RWPE2 (cell line): ENCODE measurements around the gene FAM32A.

Experiments used
- ATAC-seq: fragments of 200-7000 bp; cut with Tn5 transposase; 3 replicates; pipeline ENCODE4 v1.9.1; 2021; ENCODE audit warnings: low read depth
- DNase-seq: peaks from one replicate; pipeline ENCODE4 v3.0.0-alpha.2; 2020; ENCODE audit warnings: low spot score
- H3K27ac ChIP-seq: fragments of 450-650 bp; 2 replicates; pipeline ENCODE4 v1.5.1; 2017; ENCODE audit warnings: mild to moderate bottlenecking; ENCODE audit not compliant: poor library complexity, severe bottlenecking
- H3K27me3 ChIP-seq: fragments of 250-450 bp; sonication (Bioruptor Pico); 2 replicates; pipeline ENCODE4 v1.5.1; 2021; ENCODE audit warnings: mild to moderate bottlenecking, moderate library complexity; ENCODE audit not compliant: insufficient read depth, poor library complexity, severe bottlenecking
- H3K36me3 ChIP-seq: fragments of 250-450 bp; sonication (Bioruptor Pico); 2 replicates; pipeline ENCODE4 v1.5.1; 2020; ENCODE audit warnings: low read depth, mild to moderate bottlenecking, moderate library complexity
- H3K4me1 ChIP-seq: fragments of 250-450 bp; sonication (Bioruptor Pico); 2 replicates; pipeline ENCODE4 v1.5.1; 2021; ENCODE audit warnings: mild to moderate bottlenecking, moderate library complexity; ENCODE audit not compliant: insufficient read depth, poor library complexity, severe bottlenecking
- H3K4me3 ChIP-seq: fragments of 250-450 bp; sonication (Bioruptor Pico); 2 replicates; pipeline ENCODE4 v1.5.1; 2021; ENCODE audit warnings: mild to moderate bottlenecking, moderate library complexity; ENCODE audit not compliant: severe bottlenecking
- H3K9me3 ChIP-seq: fragments of 250-450 bp; sonication (Bioruptor Pico); 2 replicates; pipeline ENCODE4 v1.5.1; 2021; ENCODE audit warnings: mild to moderate bottlenecking, moderate library complexity; ENCODE audit not compliant: severe bottlenecking
- TF ChIP-seq, protein P1 (sequence below): fragments of 450-650 bp; IDR thresholded peaks from one replicate; pipeline ENCODE4 v1.5.1; 2017; ENCODE audit warnings: mild to moderate bottlenecking, moderate library complexity; ENCODE audit not compliant: poor library complexity, severe bottlenecking

The FAM32A gene

DNA sequence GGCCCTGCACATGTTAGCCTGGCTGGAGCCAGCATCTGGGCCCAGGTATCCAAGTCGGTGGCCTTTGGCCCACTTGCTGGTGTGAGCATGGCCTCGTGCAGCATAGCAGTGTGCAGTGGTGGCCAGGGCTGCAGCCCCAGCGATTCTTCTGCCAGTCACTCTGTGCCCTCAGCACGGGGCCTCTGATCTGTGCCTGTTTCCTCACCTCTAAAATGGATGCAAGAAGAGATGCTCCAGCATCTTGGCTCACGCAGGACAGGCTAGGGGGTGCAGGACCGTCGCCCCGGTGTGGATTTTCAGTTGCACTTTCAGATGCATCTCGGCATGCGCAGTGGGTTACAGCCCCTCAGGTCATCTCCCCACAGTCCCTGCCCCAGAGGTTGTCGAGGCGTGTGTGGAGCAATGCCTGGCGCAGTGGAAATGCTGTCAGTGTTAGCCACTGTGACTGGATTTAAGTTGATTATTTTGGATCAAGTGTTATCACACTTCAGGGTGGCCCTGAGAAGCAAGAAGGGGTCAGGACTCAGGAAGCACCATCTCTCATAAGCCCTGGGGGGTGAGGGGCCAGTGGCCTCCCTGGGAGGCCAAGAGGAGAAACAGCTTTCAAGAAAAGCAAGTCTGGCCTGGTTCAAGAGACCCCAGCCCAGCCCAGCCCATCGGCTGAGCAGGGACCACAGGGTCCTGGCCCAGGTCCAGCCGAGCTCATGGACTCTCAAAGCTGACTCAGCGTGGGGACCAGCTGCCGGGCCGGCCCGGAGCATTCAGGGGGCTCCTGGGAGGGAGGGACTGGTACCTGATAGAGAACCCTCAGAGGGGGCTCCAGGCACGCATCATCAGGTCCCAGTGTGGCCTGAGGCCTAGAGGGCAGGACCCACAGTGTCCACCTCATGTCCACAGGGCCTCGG lies 40.3 kb downstream of the FAM32A start:
- H3K36me3 ChIP-seq, result peaks cover 47% of the 10 kb centered on the region

DNA sequence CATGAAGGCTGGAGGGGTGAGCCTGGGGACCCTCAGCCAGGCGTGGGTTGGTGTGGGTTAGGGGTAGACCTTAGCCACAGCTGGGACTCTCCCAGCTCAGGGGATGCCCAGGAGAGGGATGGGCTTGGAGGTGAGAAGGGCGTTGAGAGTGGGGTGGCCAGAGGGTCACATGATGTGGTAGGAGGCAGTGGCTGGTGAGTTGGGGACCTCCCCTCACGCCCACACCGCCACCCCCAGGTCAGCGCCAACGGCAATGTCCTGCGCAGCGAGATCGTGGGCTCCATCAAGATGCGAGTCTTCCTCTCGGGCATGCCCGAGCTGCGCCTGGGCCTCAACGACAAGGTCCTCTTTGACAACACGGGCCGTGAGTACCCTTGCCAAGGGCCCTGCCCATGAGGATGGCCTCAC lies 41.0 kb downstream of the FAM32A start:
- no peak for ATAC-seq
- H3K4me1 ChIP-seq, result no peaks in the 10 kb centered on the region
- TF ChIP-seq, protein P1, sequence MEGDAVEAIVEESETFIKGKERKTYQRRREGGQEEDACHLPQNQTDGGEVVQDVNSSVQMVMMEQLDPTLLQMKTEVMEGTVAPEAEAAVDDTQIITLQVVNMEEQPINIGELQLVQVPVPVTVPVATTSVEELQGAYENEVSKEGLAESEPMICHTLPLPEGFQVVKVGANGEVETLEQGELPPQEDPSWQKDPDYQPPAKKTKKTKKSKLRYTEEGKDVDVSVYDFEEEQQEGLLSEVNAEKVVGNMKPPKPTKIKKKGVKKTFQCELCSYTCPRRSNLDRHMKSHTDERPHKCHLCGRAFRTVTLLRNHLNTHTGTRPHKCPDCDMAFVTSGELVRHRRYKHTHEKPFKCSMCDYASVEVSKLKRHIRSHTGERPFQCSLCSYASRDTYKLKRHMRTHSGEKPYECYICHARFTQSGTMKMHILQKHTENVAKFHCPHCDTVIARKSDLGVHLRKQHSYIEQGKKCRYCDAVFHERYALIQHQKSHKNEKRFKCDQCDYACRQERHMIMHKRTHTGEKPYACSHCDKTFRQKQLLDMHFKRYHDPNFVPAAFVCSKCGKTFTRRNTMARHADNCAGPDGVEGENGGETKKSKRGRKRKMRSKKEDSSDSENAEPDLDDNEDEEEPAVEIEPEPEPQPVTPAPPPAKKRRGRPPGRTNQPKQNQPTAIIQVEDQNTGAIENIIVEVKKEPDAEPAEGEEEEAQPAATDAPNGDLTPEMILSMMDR, result no peak

More for the DNA sequence above, 40.3 kb downstream of the FAM32A start:
- Histone ChIP-seq H3K4me1 (no peaks in the 10 kb centered on the region), H3K9me3 (peaks cover 10% of the 10 kb centered on the region), H3K27me3 (no peaks in the 10 kb centered on the region), H3K4me3 (no peak overlapping the region), H3K27ac (no peak overlapping the region)
- DNase-seq, result no peak
- ATAC-seq, result no peak
- TF ChIP-seq, protein P1, result no peak

DNA sequence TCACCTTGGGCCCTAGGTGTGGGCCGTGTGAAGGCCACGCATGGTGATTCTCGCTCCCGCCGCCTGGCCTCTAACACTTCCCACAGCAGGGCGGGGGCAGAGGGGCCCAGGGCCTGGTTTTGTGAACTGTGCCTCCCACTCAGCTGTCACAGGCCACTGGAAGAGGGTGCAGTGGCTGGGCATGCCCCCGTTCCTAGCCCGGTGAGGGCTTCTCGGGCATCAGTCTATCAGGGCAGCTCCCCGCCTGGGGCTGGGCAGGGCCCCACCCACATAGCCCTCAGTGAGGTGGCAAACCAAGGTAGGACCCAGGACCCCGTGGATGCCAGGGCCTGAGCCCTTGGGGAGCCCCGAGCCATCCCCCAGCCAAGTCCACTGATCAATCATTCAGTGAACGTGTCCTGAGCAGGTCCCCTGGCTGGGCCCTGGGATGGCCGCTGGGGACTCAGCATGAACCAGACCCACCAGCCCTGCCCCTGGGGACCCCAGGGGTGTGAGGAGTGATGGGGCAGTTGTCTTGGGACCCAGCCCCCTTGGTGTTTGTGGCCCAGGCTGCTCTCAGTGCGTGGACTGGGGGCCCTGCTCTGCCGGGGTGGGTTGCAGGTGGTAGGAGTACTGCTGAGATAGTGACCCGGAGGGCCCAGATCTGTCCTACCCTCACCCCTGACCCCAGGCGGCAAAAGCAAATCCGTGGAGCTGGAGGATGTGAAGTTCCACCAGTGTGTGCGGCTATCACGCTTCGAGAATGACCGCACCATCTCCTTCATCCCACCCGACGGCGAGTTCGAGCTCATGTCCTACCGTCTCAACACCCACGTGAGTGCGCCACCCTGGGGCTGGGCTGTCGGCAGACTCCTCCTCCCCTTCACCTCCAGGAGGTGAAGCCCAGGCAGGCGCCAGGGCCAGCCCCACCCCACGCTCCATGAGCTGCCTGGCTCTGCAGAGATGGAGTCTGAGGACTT lies 41.9 kb downstream of the FAM32A start:
- Histone ChIP-seq H3K36me3 (peaks cover 37% of the 10 kb centered on the region), H3K27ac (no peak overlapping the region), H3K4me1 (no peaks in the 10 kb centered on the region), H3K9me3 (no peaks in the 10 kb centered on the region), H3K4me3 (no peak overlapping the region), H3K27me3 (no peaks in the 10 kb centered on the region)
- TF ChIP-seq, protein P1, result no peak
- ATAC-seq (no peak), DNase-seq (no peak)

More for the DNA sequence above, 41.0 kb downstream of the FAM32A start:
- Histone ChIP-seq H3K9me3 (peaks cover 4% of the 10 kb centered on the region), H3K36me3 (peaks cover 43% of the 10 kb centered on the region), H3K27ac (no peak overlapping the region), H3K4me3 (no peak overlapping the region), H3K27me3 (no peaks in the 10 kb centered on the region)
- DNase-seq, result no peak

DNA sequence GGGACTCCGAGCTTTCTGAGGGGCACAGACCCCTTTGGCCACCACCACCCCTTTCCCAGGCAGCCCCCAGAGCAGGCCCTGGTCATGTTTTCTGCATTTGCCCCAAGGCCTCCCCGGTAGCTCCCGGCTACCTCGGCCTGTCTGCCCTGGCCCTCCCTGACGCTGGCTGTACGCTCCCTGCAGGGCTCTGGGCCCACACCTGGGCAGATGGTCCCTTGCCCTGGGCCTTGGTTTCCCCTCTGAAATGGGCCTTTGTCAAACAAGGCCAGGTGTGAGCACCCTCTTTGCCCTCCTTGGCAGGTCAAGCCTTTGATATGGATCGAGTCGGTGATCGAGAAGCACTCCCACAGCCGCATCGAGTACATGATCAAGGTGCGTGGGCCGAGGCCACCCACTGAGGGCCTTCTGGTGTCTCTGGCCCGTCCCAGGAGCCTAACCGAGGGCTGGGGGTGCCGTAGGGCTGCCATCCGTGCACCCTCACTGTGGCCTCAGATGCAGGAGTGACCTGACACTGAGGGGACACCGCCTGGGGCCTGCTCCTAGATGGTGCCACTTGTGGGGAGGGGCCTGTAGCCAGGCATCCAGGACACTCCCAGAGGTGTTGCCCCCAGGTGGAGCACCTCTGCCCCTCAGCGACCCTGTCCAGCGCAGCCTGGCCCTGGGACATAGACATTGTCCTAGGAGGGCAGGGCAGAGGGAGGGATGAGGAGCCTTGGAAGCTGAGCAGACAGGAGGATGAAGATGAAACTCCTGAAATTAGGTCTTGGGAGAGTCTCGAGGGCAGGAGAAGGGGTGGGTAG lies 42.8 kb downstream of the FAM32A start:
- H3K36me3 ChIP-seq, result peaks cover 28% of the 10 kb centered on the region
- no peaks in the 10 kb centered on the region for H3K27me3 ChIP-seq
- ATAC-seq (no peak), DNase-seq (no peak)
- no peak overlapping the region for H3K4me3 ChIP-seq
- H3K9me3 ChIP-seq, result no peaks in the 10 kb centered on the region
- no peaks in the 10 kb centered on the region for H3K4me1 ChIP-seq
- TF ChIP-seq, protein P1, result no peak
- H3K27ac ChIP-seq, result no peak overlapping the region
